ENCODE measurements around the gene PBX4.

The PBX4 gene

DNA sequence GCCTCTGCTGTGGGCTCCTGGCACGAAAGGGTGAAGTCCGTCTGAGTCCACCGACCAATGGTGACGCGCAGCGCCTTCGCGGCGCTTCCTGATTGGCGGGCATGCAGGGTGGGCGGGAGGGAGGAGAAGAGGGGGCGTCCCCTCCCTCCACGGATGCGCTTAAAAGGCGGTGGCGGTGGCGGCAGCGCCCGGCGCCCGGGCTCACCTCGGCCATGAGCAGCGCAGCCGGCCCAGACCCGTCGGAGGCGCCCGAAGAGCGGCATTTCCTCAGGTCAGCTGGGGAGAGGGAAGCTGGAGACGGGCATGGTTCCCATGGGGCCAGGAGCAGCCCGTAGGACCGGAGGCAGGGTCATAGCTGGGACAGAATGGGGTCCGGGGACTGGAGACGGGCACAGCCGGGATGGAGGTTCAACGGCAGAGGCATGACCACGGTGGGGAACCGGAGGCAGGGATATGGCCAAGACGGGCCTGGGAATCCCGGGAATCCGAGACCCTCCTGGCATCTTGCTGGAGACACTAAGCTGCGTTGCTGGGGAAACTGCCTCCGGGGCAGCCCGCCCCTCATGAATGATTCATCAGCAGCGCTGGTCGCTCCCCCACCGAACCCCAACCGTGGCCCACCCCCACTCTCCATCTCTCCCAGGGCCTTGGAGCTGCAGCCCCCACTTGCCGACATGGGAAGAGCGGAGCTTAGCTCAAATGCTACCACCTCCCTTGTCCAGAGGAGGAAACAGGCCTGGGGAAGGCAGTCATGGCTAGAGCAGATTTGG lies 89.6 kb downstream of the PBX4 start, which contains the start of gene YJEFN3:
Gene YJEFN3 (plus strand): TSS at position 191 of the 770 bp plus-strand sequence. CDS start 22 bp downstream, at position 213.
- no peak within 1 kb of the TSS for H3K27ac ChIP-seq
- TF ChIP-seq, protein P1, sequence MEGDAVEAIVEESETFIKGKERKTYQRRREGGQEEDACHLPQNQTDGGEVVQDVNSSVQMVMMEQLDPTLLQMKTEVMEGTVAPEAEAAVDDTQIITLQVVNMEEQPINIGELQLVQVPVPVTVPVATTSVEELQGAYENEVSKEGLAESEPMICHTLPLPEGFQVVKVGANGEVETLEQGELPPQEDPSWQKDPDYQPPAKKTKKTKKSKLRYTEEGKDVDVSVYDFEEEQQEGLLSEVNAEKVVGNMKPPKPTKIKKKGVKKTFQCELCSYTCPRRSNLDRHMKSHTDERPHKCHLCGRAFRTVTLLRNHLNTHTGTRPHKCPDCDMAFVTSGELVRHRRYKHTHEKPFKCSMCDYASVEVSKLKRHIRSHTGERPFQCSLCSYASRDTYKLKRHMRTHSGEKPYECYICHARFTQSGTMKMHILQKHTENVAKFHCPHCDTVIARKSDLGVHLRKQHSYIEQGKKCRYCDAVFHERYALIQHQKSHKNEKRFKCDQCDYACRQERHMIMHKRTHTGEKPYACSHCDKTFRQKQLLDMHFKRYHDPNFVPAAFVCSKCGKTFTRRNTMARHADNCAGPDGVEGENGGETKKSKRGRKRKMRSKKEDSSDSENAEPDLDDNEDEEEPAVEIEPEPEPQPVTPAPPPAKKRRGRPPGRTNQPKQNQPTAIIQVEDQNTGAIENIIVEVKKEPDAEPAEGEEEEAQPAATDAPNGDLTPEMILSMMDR (conservative IDR thresholded peaks at IDR 0.05) = no peak

DNA sequence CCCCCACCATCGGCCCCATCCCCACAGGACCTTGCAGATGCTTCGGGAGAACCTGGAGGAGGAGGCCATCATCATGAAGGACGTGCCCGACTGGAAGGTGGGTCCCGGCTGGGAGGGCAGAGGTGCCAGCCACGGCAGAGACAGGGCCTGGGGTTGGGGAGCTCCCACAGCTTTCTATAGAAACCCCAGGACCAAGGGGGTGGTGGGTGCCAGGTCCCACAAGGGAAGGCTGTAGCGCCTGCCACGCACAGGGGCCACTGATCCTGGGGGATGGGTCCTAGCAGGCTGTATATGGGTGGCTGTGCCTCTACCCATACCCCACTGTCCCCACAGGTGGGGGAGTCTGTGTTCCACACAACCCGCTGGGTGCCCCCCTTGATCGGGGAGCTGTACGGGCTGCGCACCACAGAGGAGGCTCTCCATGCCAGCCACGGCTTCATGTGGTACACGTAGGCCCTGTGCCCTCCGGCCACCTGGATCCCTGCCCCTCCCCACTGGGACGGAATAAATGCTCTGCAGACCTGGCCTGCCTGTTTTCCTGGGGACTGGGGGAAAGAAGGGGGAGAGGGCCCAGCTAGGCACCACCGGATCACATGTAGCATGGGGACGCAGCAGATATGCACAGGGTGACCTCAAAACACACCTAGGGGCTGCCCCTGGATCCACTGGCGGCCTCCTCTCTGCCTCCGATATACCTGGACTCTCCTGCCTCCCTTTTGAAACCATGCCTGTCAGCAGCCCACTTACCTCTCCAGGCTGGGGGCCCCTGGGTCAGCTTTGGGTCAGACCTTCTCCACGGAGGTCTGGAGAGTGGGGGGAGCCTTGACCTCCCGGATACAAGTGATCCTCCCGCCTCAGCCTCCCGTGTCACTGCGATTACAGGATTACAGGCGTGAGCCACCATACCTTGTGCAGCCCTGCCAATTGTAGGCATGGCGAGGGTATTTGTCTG lies 90.5 kb downstream of the PBX4 start:
- no peak overlapping the region for H3K27ac ChIP-seq
- TF ChIP-seq, protein P1 (conservative IDR thresholded peaks at IDR 0.05) = no peak

DNA sequence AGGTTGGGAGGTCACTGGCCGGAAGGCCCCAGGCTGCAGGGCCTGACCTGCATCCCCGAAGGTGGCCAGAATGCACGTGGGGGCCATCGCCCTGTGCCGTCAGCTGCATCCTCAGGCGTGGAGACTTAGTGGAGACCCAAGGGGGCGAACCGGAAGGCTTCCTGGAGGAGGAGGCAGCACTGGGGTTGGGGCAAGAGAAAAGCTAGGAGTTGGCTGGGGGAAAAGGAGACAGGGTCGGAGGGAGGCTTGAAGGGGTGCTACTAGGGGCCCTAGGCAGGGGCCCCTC lies 91.2 kb downstream of the PBX4 start:
- no peak overlapping the region for H3K27ac ChIP-seq
- TF ChIP-seq, protein P1 (conservative IDR thresholded peaks at IDR 0.05) = no peak

DNA sequence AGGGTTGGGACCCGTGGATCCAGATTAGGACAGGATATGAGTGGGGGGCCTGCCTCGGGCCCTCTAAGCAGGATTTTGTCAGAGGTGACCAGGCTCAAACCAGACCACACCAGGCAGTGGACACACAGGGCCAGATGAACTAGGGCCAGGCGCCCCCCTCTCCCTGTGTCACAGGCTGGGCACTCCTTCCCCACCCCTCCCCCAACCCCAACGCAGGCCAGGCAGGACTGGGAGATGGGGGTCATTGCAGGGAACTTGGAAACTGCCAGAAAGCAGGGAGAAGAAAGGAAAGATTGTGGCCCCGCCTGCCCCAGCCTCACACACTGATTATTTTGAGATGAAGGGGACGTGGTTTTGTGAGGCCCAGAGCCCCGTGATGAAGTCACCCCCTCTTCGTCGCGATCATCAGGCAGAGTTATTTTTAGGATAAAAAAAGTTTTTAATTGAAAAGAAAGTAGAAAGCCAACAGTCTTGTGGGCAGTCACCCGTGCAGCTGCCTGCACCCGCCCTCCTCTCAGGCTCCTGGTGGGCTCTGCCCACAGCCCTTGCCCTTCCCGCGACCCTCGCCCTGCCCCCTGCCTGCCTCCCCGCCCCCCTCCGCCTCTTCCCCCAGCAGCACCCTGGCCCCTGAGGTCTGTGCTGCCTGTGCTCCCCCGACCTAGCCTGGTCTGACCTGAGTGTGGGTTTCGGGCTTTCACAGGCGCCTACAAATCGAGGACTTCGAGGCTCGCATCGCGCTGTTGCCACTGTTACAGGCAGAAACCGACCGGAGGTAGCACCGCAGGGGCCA lies 91.7 kb downstream of the PBX4 start:
- TF ChIP-seq, protein P1 (conservative IDR thresholded peaks at IDR 0.05) = no peak
- H3K27ac ChIP-seq = no peak overlapping the region

DNA sequence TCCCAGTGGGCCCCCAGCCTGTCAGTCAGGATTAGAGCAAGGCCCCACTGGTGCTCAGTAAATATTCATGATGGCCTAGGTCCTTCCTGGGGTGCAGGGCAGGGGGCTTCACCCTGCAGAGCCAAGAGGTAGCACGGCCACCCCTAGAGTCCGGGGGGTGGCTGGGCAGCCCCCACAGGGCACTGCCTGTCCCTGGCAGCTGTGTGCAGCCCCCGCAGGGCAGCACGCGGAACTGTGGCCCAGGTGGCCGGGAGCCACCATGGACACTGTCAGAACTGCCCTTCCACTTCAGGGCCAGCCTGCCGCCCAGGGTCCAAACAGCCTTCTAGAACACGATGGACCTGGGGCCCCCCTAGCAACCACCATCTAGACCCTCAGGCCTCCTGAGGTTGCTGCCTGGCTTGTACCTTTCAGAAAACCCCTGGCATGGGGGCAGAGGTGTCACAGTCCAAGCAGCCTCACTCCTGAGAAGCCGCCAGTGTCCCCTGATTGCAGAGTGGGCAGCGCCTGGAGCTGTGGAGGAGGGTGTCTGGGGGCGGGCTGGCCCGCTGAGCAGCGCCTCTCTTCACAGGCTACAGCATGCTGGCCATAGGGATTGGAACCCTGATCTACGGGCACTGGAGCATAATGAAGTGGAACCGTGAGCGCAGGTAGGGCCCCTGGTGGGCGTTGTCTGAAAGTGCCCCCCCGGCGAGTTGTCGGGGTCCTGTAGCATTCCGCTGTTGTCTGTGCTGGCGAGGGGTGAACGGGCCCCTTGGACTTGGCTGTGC lies 92.7 kb downstream of the PBX4 start:
- H3K27ac ChIP-seq = no peak overlapping the region
- TF ChIP-seq, protein P1 (conservative IDR thresholded peaks at IDR 0.05) = no peak

DNA sequence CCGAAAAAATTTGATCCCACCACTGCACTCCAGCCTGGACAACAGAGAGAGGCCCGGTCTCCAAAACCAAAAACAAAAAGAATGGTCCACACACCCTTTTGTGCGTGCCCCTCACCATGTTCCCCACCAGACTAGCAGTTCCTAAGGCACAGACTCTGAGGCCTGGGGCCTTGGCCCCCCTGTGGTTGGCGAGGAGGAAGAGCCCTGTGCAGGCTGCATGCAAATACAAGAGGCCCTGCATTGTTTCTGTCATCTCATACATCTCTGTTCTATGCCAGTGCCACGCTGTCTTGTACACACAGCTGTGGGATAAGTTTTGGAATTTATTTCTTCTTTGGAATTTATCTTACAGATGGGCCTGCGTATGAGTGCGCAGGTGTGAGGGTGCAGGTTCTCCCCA lies 94.4 kb downstream of the PBX4 start:
- TF ChIP-seq, protein P1 (conservative IDR thresholded peaks at IDR 0.05) = no peak
- no peak overlapping the region for H3K27ac ChIP-seq

All from VCaP (cell line).